ENCODE measurements around the gene DIMT1. TPM values are rescaled to one million over a fixed set of nuclear protein-coding genes. Genes with fewer than 3 reads are reported as not detected.

DIMT1 gene
- total RNA-seq (10 to 100 TPM; 27.9 to 28.4 TPM), polyA plus RNA-seq (10 to 100 TPM; 52.2 to 53.5 TPM)

DNA sequence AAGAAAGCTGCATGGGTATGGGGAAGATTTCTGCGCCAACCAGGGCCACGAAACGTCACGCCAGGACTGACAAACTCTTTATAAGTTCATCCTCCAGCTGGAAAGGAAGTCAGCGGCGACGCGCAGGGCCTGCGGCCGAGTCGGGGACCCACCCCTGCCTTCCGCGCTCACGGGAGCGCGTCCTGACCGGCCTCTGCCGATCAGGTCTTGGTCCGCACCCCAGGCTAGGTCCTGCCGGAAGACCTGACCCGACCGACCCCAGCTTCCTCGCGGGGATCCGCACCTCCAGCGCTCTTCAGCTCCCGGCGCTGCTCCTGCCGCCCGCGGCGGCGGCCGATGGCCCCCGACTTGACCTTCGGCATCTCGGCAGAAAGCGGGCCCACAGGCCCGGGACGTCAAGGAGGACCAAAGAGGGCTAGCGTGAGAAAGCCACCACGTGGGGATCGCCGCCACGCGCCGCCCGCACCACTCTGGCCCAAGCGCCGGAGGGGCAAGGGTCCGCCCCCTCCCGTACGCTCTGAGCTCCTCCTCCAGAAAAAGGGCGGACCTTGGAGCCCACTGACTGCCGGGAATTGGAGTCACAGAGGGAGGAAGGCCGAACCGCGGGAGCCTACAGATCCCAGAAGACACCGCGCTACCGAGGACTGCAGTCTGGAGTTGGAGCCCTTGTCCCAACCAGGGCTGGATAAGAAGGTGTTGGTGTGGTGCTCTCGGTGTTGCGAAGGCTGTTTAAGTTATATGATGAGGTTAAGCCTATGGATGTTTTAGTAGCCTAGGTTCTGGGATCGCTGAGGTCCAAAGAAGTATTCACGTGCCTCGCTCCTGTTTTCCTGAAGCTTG lies at the start of gene DIMT1:
Gene DIMT1, minus strand, starts transcription at position 495 of the 840 bp plus-strand sequence. Its CDS starts 133 bp downstream, at position 362.
- Mint-ChIP-seq H3K27ac (peak within 1 kb of the TSS; percentile 91 to 99 (median 97)), H3K36me3 (peaks cover 12 to 22% of the 10 kb centered on the region in 2 donors), H3K4me1 (peaks cover 19 to 32% (median 26%) of the 10 kb centered on the region in 4 donors), H3K9me3 (peaks cover 0 to 4% (median 0%) of the 10 kb centered on the region in 8 donors), H3K27me3 (no peaks in the 10 kb centered on the region), H3K4me3 (peak within 1 kb of the TSS; percentile 98 to 100 (median 99))
- Histone ChIP-seq H3K9me3 (ENCODE audit: control insufficient read depth in 1 of 2, low read length in 2 of 2) (no peaks in the 10 kb centered on the region), H3K27me3 (ENCODE audit: insufficient read depth, low read length) (no peaks in the 10 kb centered on the region), H3K27ac (ENCODE audit: low read depth, low read length) (peak within 1 kb of the TSS; percentile 94), H3K4me1 (ENCODE audit: insufficient read depth, low read length) (peaks cover 16% of the 10 kb centered on the region), H3K36me3 (ENCODE audit: insufficient read depth, low read length) (peaks cover 5% of the 10 kb centered on the region), H3K4me3 (ENCODE audit: low read length in 2 of 2) (peak within 1 kb of the TSS; percentile 82 to 99)
- CTCF ChIA-PET (ENCODE audit: partially characterized antibody): interaction anchor here (0.8 to 2.9 kb wide), 17 partner anchors 9 to 1072 kb away, joined by 3 to 31 read pairs (median 5); partner anchors contain the start of genes IPO11 and KIF2A
- intact Hi-C loops (cut with micrococcal nuclease): loop anchor here (1.0 to 5.0 kb wide), 3 partner anchors 9 to 181 kb away; partner anchors contain the start of genes IPO11 and KIF2A
- DNase-seq: peak; percentile 91 to 95 (median 91)
- POLR2A ChIA-PET (ENCODE audit: partially characterized antibody): interaction anchor here (0.7 to 4.4 kb wide), 25 partner anchors 8 to 995 kb away, joined by 3 to 88 read pairs (median 4); partner anchors contain the start of genes IPO11 and KIF2A

DNA sequence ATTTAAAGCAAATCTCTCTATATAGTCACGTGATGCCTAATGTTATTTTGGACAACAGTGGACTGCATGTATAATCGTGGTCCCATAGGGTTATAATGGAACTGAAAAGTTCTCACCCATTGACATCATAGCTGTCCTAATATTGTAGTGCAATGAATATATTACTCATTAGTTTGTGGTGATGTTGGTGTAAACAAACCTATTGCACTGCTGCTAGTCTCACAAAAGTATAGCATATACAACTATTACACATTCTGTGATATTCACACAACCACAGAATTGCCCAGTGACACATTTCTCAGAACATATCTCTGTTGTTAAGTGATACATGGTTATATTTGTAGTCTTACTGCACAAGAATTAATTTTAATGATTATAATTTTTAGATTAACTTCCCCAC lies 46.6 kb upstream of the DIMT1 start:
- Mint-ChIP-seq H3K9me3 (no peaks in the 10 kb centered on the region), H3K36me3 (peaks cover 23 to 46% of the 10 kb centered on the region in 2 donors), H3K4me1 (peaks cover 0 to 3% (median 0%) of the 10 kb centered on the region in 4 donors), H3K27me3 (no peaks in the 10 kb centered on the region), H3K27ac (no peak overlapping the region), H3K4me3 (no peak overlapping the region)
- no peak for DNase-seq
- ChIA-PET POLR2A (ENCODE audit: partially characterized antibody) (no interaction called here), CTCF (ENCODE audit: partially characterized antibody) (interaction anchor here (0.7 to 1.7 kb wide), 3 partner anchors 9 to 1504 kb away, joined by 4 to 8 read pairs (median 8); no protein-coding TSS in a partner anchor)
- Histone ChIP-seq H3K4me3 (ENCODE audit: low read length in 2 of 2) (no peak overlapping the region), H3K9me3 (ENCODE audit: control insufficient read depth in 1 of 2, low read length in 2 of 2) (no peaks in the 10 kb centered on the region), H3K27ac (ENCODE audit: low read depth, low read length) (no peak overlapping the region), H3K27me3 (ENCODE audit: insufficient read depth, low read length) (no peaks in the 10 kb centered on the region), H3K4me1 (ENCODE audit: insufficient read depth, low read length) (no peaks in the 10 kb centered on the region), H3K36me3 (ENCODE audit: insufficient read depth, low read length) (peaks cover 3% of the 10 kb centered on the region)
- intact Hi-C loops (cut with micrococcal nuclease): no loop called here

DNA sequence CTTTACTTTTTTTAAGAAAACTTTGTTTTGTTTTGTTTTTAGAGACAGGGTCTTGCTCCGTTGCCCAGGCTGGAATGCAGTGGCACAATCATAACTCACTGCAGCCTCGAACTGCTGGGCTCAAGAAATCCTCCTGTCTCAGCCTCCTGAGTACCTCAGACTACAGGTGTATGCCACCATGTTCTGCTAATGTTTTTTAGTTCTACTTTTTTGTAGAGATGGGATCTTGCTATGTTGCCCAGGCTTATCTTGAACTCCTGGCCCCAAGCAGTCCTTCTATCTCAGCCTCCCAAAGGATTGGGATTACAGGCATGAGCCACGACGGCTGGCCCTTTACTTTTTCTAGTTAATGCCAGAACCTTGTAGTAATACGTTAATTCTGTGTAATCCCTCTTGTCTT lies 44.8 kb upstream of the DIMT1 start:
- Mint-ChIP-seq H3K4me3 (no peak overlapping the region), H3K27ac (no peak overlapping the region), H3K27me3 (no peaks in the 10 kb centered on the region), H3K4me1 (peaks cover 0 to 3% (median 1%) of the 10 kb centered on the region in 4 donors), H3K36me3 (peaks cover 19 to 41% of the 10 kb centered on the region in 2 donors), H3K9me3 (no peaks in the 10 kb centered on the region)
- DNase-seq: no peak
- H3K27ac ChIP-seq (ENCODE audit: low read depth, low read length): no peak overlapping the region
- no peaks in the 10 kb centered on the region for H3K27me3 ChIP-seq (ENCODE audit: insufficient read depth, low read length)
- no peaks in the 10 kb centered on the region for H3K4me1 ChIP-seq (ENCODE audit: insufficient read depth, low read length)
- H3K4me3 ChIP-seq (ENCODE audit: low read length in 2 of 2): no peak overlapping the region
- ChIA-PET POLR2A (ENCODE audit: partially characterized antibody) (no interaction called here), CTCF (ENCODE audit: partially characterized antibody) (interaction anchor here (1.2 kb wide), 2 partner anchors 12 kb away, joined by 3 to 4 read pairs; no protein-coding TSS in a partner anchor)
- H3K36me3 ChIP-seq (ENCODE audit: insufficient read depth, low read length): peaks cover 3% of the 10 kb centered on the region
- intact Hi-C loops (cut with micrococcal nuclease): no loop called here
- H3K9me3 ChIP-seq (ENCODE audit: control insufficient read depth in 1 of 2, low read length in 2 of 2): no peaks in the 10 kb centered on the region

GRCh38 chr5:62432621-62433064 lies 28.9 kb upstream of the DIMT1 start:
- Histone ChIP-seq H3K27ac (ENCODE audit: low read depth, low read length) (no peak overlapping the region), H3K27me3 (ENCODE audit: insufficient read depth, low read length) (no peaks in the 10 kb centered on the region), H3K9me3 (ENCODE audit: control insufficient read depth in 1 of 2, low read length in 2 of 2) (no peaks in the 10 kb centered on the region), H3K4me1 (ENCODE audit: insufficient read depth, low read length) (peaks cover 10% of the 10 kb centered on the region), H3K36me3 (ENCODE audit: insufficient read depth, low read length) (no peaks in the 10 kb centered on the region), H3K4me3 (ENCODE audit: low read length in 2 of 2) (no peak overlapping the region)
- H3K27me3 Mint-ChIP-seq: no peaks in the 10 kb centered on the region
- intact Hi-C loops (cut with micrococcal nuclease): no loop called here
- DNase-seq: no peak
- H3K4me3 Mint-ChIP-seq: no peak overlapping the region
- POLR2A ChIA-PET (ENCODE audit: partially characterized antibody): no interaction called here
- peak overlapping the region in 3 of 7 donors; percentile 14 to 58 (median 16) for H3K27ac Mint-ChIP-seq
- H3K4me1 Mint-ChIP-seq: peaks cover 15 to 30% (median 27%) of the 10 kb centered on the region in 4 donors
- no peaks in the 10 kb centered on the region for H3K9me3 Mint-ChIP-seq
- CTCF ChIA-PET (ENCODE audit: partially characterized antibody): interaction anchor here (3.3 kb wide), 1 partner anchor 10 kb away, joined by 16 read pairs; no protein-coding TSS in a partner anchor
- peaks cover 0 to 13% of the 10 kb centered on the region in 2 donors for H3K36me3 Mint-ChIP-seq

- peaks cover 0 to 11% of the 10 kb centered on the region in 2 donors for H3K36me3 Mint-ChIP-seq
- POLR2A ChIA-PET (ENCODE audit: partially characterized antibody): no interaction called here
- H3K9me3 Mint-ChIP-seq: no peaks in the 10 kb centered on the region
- Histone ChIP-seq H3K27ac (ENCODE audit: low read depth, low read length) (no peak overlapping the region), H3K4me1 (ENCODE audit: insufficient read depth, low read length) (peaks cover 10% of the 10 kb centered on the region), H3K4me3 (ENCODE audit: low read length in 2 of 2) (no peak overlapping the region), H3K36me3 (ENCODE audit: insufficient read depth, low read length) (no peaks in the 10 kb centered on the region), H3K27me3 (ENCODE audit: insufficient read depth, low read length) (no peaks in the 10 kb centered on the region), H3K9me3 (ENCODE audit: control insufficient read depth in 1 of 2, low read length in 2 of 2) (no peaks in the 10 kb centered on the region)
- no peak overlapping the region for H3K4me3 Mint-ChIP-seq
- peaks cover 15 to 29% (median 27%) of the 10 kb centered on the region in 4 donors for H3K4me1 Mint-ChIP-seq
- H3K27ac Mint-ChIP-seq: peak overlapping the region in 3 of 7 donors; percentile 10 to 58 (median 14)
- intact Hi-C loops (cut with micrococcal nuclease): no loop called here
- H3K27me3 Mint-ChIP-seq: no peaks in the 10 kb centered on the region
- CTCF ChIA-PET (ENCODE audit: partially characterized antibody): interaction anchor here (3.3 kb wide), 1 partner anchor 11 kb away, joined by 16 read pairs; no protein-coding TSS in a partner anchor
- no peak for DNase-seq
Measured at GRCh38 chr5:62431735-62432620, 28.3 kb upstream of the DIMT1 start.

- Mint-ChIP-seq H3K9me3 (no peaks in the 10 kb centered on the region), H3K36me3 (peaks cover 9% of the 10 kb centered on the region in 2 donors), H3K27me3 (no peaks in the 10 kb centered on the region), H3K27ac (no peak overlapping the region), H3K4me1 (peaks cover 4 to 25% (median 12%) of the 10 kb centered on the region in 4 donors), H3K4me3 (no peak overlapping the region)
- intact Hi-C loops (cut with micrococcal nuclease): no loop called here
- ChIA-PET CTCF (ENCODE audit: partially characterized antibody) (no interaction called here), POLR2A (ENCODE audit: partially characterized antibody) (no interaction called here)
- no peak overlapping the region for H3K4me3 ChIP-seq (ENCODE audit: low read length in 2 of 2)
- DNase-seq: no peak
- no peaks in the 10 kb centered on the region for H3K27me3 ChIP-seq (ENCODE audit: insufficient read depth, low read length)
- no peaks in the 10 kb centered on the region for H3K36me3 ChIP-seq (ENCODE audit: insufficient read depth, low read length)
- no peaks in the 10 kb centered on the region for H3K9me3 ChIP-seq (ENCODE audit: control insufficient read depth in 1 of 2, low read length in 2 of 2)
- no peaks in the 10 kb centered on the region for H3K4me1 ChIP-seq (ENCODE audit: insufficient read depth, low read length)
- no peak overlapping the region for H3K27ac ChIP-seq (ENCODE audit: low read depth, low read length)
Measured at GRCh38 chr5:62424763-62425162, 21.1 kb upstream of the DIMT1 start.

All from CD4-positive, alpha-beta memory T cell (primary cell).